DLD1 (cell line): Measurements from ENCODE around the gene FAM162B.
"Not testable (repeated sequence)": the region's sequence is repeated elsewhere in the genome, so short reads cannot be mapped to it uniquely, and the experiment has no call there.

Experiments
- in situ Hi-C: cut with HindIII; loops from 2 replicates; pipeline ENCODE4 v1.10.0; 2017; ENCODE audit warnings: low sequenced_read_pairs

The FAM162B gene

GRCh38 chr6:116730513-116730912, 35.0 kb downstream of the FAM162B start:
- in situ Hi-C loops = no loop called here

- in situ Hi-C loops = no loop called here
These were observed 38.6 kb downstream of the FAM162B start for GRCh38 chr6:116726947-116727346.

GRCh38 chr6:116714761-116715160, 50.8 kb downstream of the FAM162B start:
- in situ Hi-C loops = no loop called here

GRCh38 chr6:116714296-116714695, 51.2 kb downstream of the FAM162B start:
- in situ Hi-C loops = no loop called here

GRCh38 chr6:116705917-116706316, 59.6 kb downstream of the FAM162B start:
- in situ Hi-C loops = no loop called here

- in situ Hi-C loops = not testable (repeated sequence)
These were observed 61.6 kb downstream of the FAM162B start for GRCh38 chr6:116703888-116704287.
